HG03354 (cell line): ENCODE results near the gene LIAS.

ENCODE experiments used
- ATAC-seq: cut with Tn5 transposase; IDR thresholded peaks from one replicate; pipeline ENCODE4 v1.9.1; 2021; ENCODE audit warnings: mild to moderate bottlenecking; ENCODE audit not compliant: unreplicated experiment, poor library complexity, severe bottlenecking

Gene LIAS

GRCh38 chr4:39452153-39452859 is 6.5 kb upstream of the LIAS start:
- no peak for ATAC-seq

GRCh38 chr4:39452860-39453587 is 5.8 kb upstream of the LIAS start:
- no peak for ATAC-seq

GRCh38 chr4:39453738-39454137 is 5.1 kb upstream of the LIAS start:
- no peak for ATAC-seq

GRCh38 chr4:39455486-39455885 is 3.4 kb upstream of the LIAS start:
- ATAC-seq, result no peak

GRCh38 chr4:39456946-39457763 is 1.7 kb upstream of the LIAS start:
- no peak for ATAC-seq

- ATAC-seq, result peak; percentile 2
These were observed 723 bp upstream of the LIAS start for GRCh38 chr4:39458161-39458504.

GRCh38 chr4:39464886-39465501 is 6.1 kb downstream of the LIAS start:
- no peak for ATAC-seq

GRCh38 chr4:39466747-39467146 is 7.9 kb downstream of the LIAS start:
- ATAC-seq, result no peak

- ATAC-seq, result no peak
These were observed 8.6 kb downstream of the LIAS start for GRCh38 chr4:39467464-39467863.

GRCh38 chr4:39469429-39470077 is 10.7 kb downstream of the LIAS start:
- peak; percentile 83 for ATAC-seq

GRCh38 chr4:39470402-39470801 is 11.5 kb downstream of the LIAS start:
- no peak for ATAC-seq

- no peak for ATAC-seq
These were observed 13.5 kb downstream of the LIAS start for GRCh38 chr4:39472396-39472795.

- ATAC-seq, result no peak
These were observed 17.5 kb downstream of the LIAS start for GRCh38 chr4:39476187-39476895.

- no peak for ATAC-seq
These were observed 21.4 kb downstream of the LIAS start for GRCh38 chr4:39480251-39480650.

- ATAC-seq, result no peak
These were observed 22.2 kb downstream of the LIAS start for GRCh38 chr4:39480902-39481695.

GRCh38 chr4:39484582-39485272 is 25.9 kb downstream of the LIAS start:
- ATAC-seq, result no peak

GRCh38 chr4:39486221-39486804 is 27.5 kb downstream of the LIAS start:
- no peak for ATAC-seq

GRCh38 chr4:39490322-39490721 is 31.5 kb downstream of the LIAS start:
- no peak for ATAC-seq
